GM21786 (cell line): ENCODE measurements around the gene TTLL10.

Source experiments
- ATAC-seq: cut with Tn5 transposase; IDR thresholded peaks from one replicate; pipeline ENCODE4 v1.9.1; 2021; ENCODE audit not compliant: unreplicated experiment

TTLL10 gene

GRCh38 chr1:1217621-1218523 is 44.2 kb downstream of the TTLL10 start:
- ATAC-seq = no peak

- no peak for ATAC-seq
These were observed 45.0 kb downstream of the TTLL10 start for GRCh38 chr1:1218524-1219200.

GRCh38 chr1:1219341-1219740 is 45.7 kb downstream of the TTLL10 start:
- ATAC-seq = no peak

- ATAC-seq = no peak
These were observed 46.5 kb downstream of the TTLL10 start for GRCh38 chr1:1220197-1220596.

- ATAC-seq = no peak
These were observed 48.4 kb downstream of the TTLL10 start for GRCh38 chr1:1221887-1222574.

- ATAC-seq = no peak
These were observed 49.0 kb downstream of the TTLL10 start for GRCh38 chr1:1222575-1223225.

- ATAC-seq = no peak
These were observed 49.6 kb downstream of the TTLL10 start for GRCh38 chr1:1223321-1223720.

- ATAC-seq = no peak
These were observed 50.2 kb downstream of the TTLL10 start for GRCh38 chr1:1223891-1224290.

- ATAC-seq = no peak
These were observed 51.7 kb downstream of the TTLL10 start for GRCh38 chr1:1225238-1225845.

- no peak for ATAC-seq
These were observed 52.2 kb downstream of the TTLL10 start for GRCh38 chr1:1225913-1226312.

GRCh38 chr1:1226566-1227362 is 53.1 kb downstream of the TTLL10 start:
- no peak for ATAC-seq

GRCh38 chr1:1227386-1227785 is 53.7 kb downstream of the TTLL10 start:
- ATAC-seq = no peak

- no peak for ATAC-seq
These were observed 54.5 kb downstream of the TTLL10 start for GRCh38 chr1:1228187-1228586.

- no peak for ATAC-seq
These were observed 55.1 kb downstream of the TTLL10 start for GRCh38 chr1:1228596-1229321.

GRCh38 chr1:1229770-1230169 is 56.1 kb downstream of the TTLL10 start:
- no peak for ATAC-seq

GRCh38 chr1:1230656-1231399 is 57.1 kb downstream of the TTLL10 start:
- ATAC-seq = no peak

GRCh38 chr1:1231400-1232207 is 57.9 kb downstream of the TTLL10 start, which contains the start of gene SDF4:
SDF4 (minus strand) TSS chr1:1232001; CDS start chr1:1228772, 3,229 bp downstream.
- ATAC-seq = peak; percentile 97
